Measurements from ENCODE around the gene ACSL1.
A peak's percentile ranks its signal among the peaks of the same experiment; 100 is the strongest.
"Not testable (repeated sequence)": the region's sequence is repeated elsewhere in the genome, so short reads cannot be mapped to it uniquely, and the experiment has no call there.

The ACSL1 gene

DNA sequence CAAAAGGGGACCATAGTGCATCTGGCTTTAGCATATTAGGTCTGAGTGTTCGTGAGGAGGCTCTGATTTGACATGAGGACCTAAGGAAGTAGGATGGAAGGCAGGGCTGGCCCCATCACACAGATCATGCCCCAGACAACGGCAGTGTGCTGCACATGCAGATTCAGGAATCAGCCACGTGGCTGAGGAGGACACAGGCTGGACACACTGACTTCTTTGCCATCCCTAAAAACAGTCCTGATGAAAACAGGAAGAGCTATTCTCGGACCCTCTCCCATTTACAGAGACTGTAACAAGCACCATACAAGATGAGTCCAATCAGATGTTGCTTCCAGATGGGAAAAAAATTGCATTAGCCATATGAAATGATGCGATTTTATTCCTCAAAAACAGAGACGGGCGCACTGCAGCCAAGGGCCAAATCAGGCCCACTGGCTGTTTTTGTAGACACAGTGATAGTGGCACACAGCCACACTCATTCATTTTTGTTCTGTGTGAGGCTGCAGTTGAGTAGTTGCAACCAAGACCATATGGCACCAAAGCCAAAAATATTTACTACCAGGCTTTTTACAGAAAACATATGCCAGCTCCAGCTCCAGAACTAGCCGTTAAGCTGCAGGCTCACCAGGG lies 41.0 kb downstream of the ACSL1 start:
- no peak for DNase-seq

DNA sequence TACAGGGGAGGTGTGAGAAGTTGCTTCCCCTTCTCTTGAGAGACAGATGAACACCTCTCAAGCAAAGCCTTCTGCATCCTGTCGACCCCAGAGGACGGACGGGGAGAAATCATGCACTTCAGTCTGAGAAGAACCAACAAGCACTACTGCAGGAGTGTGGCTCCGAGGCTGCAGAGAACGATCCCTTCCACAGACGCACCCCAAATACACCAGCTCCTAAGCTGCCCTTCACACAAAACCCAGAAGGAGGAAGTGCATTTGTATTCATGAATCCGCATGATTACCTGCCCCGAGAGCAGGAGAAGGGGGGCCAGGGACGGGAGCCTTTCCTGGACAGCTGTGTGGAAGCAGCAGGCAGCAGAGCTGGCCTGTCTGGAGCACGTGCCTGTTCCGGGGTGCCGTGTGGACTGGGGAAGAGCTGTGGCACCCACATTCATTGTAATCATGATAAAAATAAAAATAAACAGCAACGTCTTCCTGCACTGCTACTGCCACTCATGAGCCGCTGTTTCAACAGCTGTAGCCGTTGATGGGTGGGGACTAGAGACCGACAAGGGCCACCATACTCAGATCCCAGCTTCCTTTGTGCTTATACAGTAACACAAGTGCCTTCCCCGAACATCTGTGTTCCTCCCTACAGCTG lies 42.9 kb downstream of the ACSL1 start:
- no peak for DNase-seq

DNA sequence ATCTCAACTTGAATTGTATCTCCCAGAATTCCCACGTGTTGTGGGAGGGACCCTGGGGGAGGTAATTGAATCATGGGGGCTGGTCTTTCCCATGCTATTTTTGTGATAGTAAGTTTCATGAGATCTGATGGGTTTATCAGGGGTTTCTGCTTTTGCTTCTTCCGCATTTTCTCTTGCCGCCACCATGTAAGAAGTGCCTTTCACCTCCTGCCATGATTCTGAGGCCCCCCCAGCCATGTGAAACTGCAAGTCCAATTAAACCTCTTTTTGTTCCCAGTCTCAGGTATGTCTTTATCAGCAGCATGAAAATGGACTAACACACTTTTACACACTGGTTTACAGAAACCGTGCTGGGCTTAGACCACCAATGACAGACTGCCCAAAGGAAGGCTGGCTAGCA lies 46.6 kb downstream of the ACSL1 start:
- not testable (repeated sequence) for DNase-seq

DNA sequence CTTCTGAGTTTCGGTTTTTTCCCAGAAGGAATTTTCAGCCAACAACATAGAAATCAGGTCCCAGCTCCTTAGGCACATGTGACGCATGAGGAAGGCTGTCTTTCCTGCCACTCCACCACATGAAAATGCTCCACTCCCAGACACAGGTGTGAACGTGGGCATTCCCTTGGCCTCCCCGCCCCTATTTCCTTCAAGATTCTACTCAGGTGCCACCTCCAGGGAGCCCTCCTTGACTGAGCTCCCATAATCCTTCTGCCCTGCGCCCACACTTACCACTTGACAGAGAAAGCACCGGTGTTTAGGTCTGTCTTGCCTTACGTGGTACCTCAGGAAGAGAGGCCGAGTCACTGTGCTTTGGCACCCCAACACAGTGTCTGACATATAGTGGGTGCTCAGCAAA lies 47.4 kb downstream of the ACSL1 start:
- DNase-seq = no peak

DNA sequence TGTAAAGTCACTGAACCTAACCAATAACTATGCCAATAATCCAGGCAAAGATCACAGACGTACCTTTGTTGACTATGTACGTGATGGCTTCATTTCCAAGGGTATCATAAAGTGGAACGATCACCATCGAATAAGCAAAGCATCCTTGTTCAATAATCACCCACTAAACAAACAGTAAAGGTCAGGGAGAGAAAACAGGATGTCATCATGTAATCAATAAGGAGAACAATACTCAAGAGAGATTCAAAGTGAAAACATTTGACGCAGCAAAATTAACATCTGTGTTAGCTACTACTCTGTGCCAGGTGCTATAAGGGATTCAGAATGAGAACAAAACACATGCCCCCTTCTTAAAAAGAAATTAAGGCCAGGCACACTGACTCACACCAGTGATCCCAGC lies 48.9 kb downstream of the ACSL1 start:
- DNase-seq = no peak

DNA sequence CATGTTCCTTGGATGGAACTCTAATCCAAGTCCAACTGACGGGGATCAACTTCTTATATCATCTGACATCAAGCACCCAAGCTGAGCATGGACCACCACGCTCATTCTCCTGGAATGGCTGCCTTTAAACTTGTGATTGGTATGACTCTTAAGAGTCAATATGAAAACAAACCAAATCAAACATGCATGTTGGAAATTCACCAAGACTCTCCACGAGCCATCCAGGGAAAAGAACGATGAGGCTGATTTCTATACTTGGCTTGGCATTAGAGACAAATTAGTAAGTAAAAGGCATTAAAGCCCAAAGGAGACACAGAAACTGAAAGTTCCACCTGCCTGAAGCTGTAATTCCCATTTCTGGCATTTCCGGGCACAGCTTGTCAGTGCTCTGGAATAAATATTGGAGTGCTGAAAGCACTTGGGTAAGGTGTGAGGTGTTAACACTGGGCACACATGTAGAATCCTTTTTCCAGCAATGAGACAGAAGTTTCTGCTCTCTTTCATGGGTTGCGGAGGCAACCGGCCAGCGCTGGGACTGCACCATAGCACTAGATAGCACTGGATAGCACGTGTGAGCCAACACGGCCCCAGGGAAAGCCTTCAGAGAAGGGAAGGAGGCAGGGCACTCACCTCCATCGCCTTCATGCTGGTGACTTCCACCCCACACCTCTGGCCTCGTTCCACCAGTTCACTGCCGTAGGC lies 49.8 kb downstream of the ACSL1 start:
- DNase-seq = no peak

DNA sequence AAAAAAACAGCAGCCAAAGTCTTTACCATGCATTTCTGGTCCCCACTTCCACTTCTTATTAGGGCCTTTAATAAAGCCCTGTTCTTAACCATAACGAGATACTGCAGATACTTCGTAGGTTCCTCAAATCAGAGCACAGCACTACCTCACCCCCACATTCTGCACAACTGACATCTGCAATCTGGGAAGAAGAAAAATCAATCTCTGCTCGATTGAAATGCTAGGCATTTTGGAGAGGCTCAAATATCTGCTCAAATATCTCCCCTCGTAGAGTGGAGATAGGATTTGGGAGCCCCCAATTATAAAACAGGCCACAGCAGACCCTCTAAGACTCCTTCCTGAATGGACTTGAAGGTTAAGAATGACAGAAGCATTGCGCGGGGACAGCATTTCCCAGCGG lies 51.6 kb downstream of the ACSL1 start:
- DNase-seq = no peak

DNA sequence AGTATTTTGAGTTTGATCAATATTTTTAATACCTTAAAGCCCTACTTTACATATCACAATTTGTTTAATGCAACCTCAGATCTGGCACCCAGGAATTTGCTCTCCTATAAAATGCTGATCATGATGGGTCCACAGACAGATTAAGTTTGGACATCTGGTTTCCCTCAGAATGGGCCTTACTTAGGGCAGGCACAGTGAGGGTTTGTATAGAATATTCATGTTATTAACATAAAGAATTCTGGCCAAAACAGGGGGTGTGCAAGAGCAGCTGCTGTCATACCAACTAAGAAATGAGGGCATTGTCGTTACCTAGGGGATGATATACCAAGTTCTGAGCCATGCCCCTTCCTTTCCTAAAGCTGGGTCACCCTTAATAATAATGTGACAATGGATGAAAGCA lies 54.4 kb downstream of the ACSL1 start:
- DNase-seq = no peak

DNA sequence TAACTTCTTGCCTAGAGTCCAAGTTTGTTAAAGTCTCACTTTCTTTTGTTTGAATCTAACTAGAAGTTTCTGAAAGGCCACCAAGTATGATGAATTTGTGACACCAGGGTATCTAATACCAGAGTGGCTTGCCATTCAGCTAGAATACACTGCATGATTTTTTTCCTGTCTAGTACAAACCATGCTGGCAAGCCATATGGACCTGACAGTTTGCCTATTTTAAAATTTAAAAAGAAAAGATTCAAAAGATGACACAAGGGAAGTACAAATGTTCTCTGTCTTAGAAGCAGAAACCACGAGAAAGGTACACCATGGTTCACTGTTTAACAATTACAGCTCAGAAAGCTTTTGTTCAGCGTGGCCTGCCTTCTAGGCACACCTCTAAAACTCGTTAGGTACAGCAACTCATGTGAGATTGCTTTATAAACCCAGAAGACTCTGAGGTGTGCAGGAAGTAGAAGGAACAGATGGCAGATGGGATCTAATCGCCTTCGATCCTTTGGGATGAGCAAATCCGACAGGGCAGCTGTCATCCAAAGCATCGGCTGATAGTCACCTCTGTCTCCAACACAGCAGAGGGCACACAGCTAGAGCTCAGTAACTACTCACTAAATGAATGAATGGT lies 56.5 kb downstream of the ACSL1 start:
- no peak for DNase-seq

DNA sequence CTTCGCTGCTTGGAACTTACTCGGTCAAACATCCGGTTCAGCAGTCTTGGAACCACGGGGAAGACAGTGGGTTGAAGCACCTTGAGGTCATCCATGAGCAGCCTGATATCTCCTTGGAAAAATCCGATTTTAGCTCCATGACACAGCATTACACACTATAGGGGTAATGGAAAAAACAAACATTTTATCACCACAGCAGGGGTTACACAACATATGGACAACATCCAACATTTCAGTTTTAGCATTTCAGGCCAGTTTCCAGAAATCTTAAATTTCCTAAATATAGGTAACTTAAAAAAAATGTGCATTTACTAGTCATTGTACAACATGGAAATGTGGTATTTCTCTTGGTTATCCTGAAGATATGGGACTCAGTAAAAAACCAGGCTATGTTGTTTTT lies 57.5 kb downstream of the ACSL1 start:
- no peak for DNase-seq

DNA sequence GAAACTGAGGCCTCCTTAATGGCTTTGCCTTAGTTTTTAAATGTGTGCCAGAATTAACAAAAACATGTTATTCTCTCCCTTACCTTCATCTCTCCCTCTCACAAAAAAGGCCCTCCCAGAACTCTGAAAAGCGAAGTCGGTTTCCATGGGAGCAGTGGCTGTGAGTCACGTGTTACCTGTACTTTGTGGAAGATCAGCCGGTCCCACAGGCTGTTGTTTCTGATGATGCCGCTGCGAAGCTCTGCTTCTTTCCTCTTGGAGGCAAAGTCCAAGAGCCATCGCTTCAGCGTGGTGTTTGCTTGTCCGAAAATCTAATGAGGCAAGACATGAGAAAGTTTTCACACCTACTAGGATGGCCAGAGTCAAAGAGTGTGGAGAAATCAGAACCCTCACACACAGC lies 59.3 kb downstream of the ACSL1 start:
- no peak for DNase-seq

DNA sequence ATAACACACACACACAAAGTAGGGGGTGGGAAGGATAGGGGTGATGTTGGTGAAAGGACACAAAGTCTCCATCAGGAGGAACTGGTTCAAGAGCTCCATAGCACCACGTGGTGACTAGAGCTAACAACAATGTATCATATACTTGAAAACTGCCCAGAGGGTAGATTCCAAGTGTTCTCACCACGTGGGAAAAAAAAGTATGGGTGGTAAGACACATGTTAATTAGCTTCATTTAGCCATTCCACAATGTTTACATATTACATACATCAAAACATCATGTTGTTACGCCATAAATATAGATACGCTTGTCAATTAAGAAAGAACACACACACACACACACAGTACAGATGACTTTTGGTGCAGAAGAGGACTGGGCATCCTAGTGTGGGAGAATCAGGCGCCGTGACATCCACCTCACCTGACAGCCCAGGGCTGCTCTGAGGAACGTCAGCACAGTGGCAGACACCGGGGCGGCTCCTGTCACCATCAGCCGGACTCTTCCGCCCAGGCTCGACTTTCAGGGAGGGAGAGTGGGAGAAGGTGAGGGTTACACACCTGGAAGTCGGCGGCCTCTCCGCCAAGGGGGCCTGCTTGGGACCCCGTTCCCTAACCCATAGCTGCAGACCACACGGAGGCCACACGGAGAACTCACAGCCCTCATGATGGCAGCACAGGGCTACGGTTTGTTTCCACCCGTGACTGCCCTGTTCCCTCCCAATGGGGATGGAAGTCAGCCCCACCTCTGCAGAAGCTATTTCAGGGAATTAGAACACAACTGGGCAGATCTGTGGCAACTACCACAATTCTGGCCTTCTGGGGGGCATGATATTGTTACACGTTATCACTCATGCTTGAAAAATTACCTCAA lies 60.1 kb downstream of the ACSL1 start:
- DNase-seq = no peak

DNA sequence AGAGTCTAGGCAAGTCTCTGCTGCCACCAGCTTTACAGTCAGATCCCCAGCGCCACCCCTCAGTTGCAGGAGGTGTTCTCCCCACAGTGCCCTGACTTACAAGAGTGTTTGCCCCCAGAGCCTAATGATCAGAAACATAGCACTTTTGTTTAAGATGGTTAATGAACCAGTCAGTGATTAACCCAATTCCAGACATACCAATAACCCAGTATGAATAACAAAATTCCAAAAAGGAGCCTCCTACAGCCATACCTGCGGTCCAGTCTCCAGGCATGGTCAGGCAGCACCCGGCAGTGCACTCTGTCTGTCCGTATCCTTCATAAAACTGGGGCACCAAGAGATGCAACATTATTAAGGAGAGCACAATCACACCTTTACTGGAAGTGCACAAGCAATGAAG lies 61.2 kb downstream of the ACSL1 start:
- DNase-seq = no peak

DNA sequence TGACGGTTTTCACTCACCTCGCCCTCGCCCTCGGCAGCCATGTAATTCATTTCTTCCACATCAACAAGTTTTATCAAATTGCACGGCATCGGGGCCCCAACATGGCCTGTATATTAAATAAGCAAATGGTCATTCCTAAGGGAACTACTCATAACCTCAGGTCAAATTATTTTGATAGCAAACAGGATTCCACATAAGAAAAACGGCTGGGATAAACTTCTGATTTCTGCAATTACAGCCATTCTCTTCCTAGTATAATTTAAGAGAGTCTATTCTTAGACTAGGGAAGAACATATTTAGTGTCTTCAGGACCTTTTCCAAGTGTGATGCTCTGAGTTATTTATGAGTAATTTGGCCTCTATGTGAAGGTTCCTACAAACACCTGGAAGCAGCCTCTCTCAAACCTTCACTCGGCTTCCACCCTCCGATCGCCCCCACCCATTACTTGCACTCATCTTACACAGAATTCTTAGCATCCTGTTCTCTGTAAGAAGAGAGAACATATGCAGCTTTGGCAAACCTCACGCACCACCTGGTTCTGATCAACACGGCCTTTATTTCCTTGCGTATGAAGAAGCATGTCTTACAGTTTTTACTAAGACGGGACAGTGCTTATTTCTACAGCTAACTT lies 62.5 kb downstream of the ACSL1 start:
- no peak for DNase-seq

DNA sequence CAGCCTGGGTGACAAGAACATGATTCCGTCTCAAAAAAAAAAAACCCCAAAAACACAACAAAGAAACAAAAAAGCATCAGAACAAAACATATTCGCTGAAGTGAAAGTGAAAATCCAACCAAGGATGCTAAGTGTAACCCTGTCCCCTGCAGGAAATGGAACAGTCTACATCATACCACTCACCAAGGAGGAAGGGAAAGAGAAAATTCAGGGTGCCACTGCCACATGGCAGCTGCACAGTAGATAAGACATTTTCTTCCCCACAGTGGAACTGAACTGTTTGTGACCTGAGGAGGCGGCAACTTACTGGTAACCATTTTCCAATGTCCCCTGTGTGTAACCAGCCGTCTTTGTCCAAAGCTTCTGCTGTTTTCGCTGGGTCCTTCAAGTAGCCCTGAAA lies 63.7 kb downstream of the ACSL1 start:
- peak; percentile 69 for DNase-seq

DNA sequence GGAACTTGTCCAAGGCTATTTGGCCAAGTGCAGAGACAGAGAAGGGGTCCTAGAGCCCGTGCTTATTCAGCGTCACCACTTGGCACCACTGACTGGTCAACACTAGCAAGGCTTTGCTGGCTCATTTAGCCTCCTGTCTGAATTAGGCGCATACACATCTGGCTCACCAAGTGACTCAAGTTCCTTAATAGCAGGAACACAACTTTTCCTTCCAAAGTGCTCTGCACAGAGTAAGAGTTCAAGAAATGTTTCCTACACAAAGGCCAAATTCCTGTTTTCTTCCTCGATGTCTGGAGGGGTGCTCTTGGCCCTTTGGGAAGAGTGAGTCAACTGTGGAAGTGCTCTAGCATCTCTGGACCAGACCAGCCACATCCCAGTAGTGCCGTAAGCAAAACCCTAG lies 65.1 kb downstream of the ACSL1 start:
- DNase-seq = no peak

DNA sequence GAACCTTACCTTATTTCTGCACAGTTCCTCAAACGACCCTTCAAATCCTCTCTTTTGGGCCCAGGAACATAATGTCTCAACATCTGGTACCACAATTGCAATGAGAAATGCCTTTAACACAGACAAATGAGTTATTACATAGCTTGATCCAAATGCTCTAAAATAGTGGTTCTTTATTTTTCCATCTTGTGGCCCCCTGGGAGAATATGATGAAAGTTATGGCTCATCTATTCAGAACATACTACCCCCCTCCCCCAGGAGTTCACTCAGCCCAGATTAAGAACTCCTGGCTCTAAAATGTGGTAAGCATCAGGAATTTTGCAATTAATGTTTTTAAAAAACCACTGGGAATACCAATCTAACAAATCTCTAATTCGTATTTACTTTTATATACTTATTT lies 68.0 kb downstream of the ACSL1 start:
- DNase-seq = no peak

DNA sequence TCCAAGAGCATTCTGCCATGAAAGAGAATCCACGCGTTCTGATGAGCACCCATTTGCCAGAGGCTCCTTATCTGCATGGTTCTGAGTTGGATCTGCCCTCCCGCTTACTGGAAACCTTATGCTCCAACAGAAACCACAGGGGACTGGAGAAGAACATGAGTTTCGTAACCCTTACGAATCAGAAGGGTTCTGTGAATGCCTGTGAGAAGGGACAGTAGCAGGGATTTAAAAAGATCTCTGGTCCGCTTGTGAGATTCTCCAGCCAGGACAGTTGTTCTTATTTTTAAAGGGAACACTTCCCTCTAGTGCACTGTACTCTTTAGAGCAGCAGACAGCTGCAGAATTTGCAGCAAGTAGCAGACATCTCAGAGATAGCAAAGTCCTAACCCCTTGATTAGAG lies 69.4 kb downstream of the ACSL1 start:
- no peak for DNase-seq

DNA sequence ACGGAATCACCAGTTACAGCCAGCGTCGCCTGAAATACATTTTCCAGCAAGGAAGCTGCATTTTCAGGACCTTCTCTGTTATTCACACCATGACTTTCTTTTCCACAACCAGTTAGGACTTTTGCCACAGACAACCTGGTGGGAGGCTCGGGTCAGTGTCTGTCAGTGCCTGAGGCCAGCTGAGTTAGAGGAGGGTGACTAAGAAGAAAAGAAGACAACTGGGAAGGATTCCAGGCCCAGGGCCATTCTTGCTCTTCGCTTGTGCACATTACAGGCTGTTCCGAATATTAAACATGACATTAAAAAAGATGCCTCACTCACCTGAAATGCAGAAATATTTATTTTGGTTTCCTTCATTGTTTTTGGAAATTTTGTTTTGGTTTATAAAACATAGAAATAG lies 70.5 kb downstream of the ACSL1 start:
- no peak for DNase-seq

DNA sequence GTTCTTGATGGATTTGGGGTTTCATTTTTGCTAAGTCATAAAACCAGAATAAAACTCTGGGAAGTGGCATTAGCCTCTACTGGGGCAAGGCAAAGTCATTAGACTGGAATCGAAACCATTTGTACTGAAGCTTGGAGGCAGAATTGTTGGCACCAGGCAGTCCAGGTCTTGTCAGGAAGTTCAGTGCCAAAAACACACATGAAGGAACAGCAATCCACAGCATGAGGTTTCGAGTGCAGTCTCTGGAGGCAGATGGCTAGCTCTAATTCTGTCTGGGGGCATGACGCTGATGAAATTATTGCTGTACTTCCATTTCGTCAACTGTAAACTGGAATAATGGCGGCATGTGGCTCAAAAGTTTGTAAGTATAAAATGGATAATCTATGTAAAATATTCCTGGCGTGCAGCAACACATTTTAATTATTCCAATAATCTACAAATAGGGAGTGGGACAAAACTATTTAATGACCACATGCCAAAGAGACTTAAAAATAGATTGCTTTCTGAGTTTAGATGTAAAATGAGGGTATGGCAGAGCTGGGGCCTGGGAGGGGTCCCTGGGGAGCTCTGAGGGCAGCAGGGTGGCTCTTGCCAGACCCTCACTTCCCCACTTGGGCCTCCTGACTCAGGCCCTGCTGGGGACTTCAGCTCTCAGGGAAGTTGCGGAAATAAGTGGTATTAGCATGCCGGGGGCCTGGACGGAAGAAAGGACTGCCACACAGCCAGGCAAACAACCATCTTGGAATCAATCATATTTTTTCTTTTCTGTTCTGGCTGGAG lies 73.1 kb downstream of the ACSL1 start:
- no peak for DNase-seq

DNA sequence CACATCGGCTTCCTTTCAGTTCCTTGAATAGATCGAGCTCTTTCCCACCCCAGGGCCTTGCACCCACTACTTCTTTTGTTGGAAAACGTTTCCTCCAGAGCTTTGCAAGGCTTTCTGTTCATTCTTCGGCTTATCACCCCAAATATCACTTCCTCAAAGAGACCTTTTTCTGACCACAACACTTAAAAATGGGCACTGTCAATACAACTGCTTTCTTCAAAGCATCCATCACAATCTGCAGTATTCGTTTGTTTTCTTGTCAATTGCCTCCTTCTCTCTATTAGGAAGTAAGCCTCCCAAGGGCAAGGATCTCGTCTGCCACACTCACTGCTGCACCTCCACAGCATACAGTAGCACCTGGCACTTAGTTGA lies 74.2 kb downstream of the ACSL1 start:
- no peak for DNase-seq
